ENCODE results near the gene ANKMY1. TPM values are rescaled to one million over a fixed set of nuclear protein-coding genes. Genes with fewer than 3 reads are reported as not detected.

Gene ANKMY1
- polyA plus RNA-seq, 1 donor from 2014 or later = 18.4 TPM

GRCh38 chr2:240435948-240436682, 121.7 kb downstream of the ANKMY1 start:
- peak overlapping the region; percentile 55 to 77 (median 60) for H3K4me3 Mint-ChIP-seq
- H3K27me3 Mint-ChIP-seq = peaks cover 25% of the 10 kb centered on the region
- H3K27ac Mint-ChIP-seq = peak overlapping the region in 2 of 3 donors; percentile 31 to 69
- peaks cover 3 to 6% (median 4%) of the 10 kb centered on the region in 3 donors for H3K4me1 Mint-ChIP-seq
- H3K9me3 Mint-ChIP-seq = no peaks in the 10 kb centered on the region
- no peaks in the 10 kb centered on the region for H3K36me3 Mint-ChIP-seq

- Mint-ChIP-seq H3K27me3 (peaks cover 25% of the 10 kb centered on the region), H3K27ac (peak within 1 kb of the TSS; percentile 90 to 93 (median 93)), H3K4me3 (peak within 1 kb of the TSS; percentile 83 to 94 (median 90)), H3K36me3 (no peaks in the 10 kb centered on the region), H3K4me1 (peaks cover 3 to 6% (median 4%) of the 10 kb centered on the region in 3 donors), H3K9me3 (no peaks in the 10 kb centered on the region)
Measured at GRCh38 chr2:240435457-240435947, 122.3 kb downstream of the ANKMY1 start, which contains the start of gene GPC1. Gene GPC1, plus strand, starts transcription at chr2:240435663. Its CDS starts 256 bp downstream, at chr2:240435919.

GRCh38 chr2:240434728-240435456, 122.9 kb downstream of the ANKMY1 start:
- peaks cover 3 to 6% (median 4%) of the 10 kb centered on the region in 3 donors for H3K4me1 Mint-ChIP-seq
- H3K27me3 Mint-ChIP-seq = peaks cover 25% of the 10 kb centered on the region
- peak overlapping the region; percentile 83 to 94 (median 90) for H3K4me3 Mint-ChIP-seq
- no peaks in the 10 kb centered on the region for H3K9me3 Mint-ChIP-seq
- H3K36me3 Mint-ChIP-seq = no peaks in the 10 kb centered on the region
- peak overlapping the region; percentile 90 to 93 (median 93) for H3K27ac Mint-ChIP-seq

GRCh38 chr2:240433973-240434727, 123.6 kb downstream of the ANKMY1 start:
- no peaks in the 10 kb centered on the region for H3K36me3 Mint-ChIP-seq

GRCh38 chr2:240432820-240433801, 124.7 kb downstream of the ANKMY1 start:
- Mint-ChIP-seq H3K27ac (peak overlapping the region in 1 of 3 donors; percentile 75), H3K27me3 (peaks cover 28% of the 10 kb centered on the region), H3K36me3 (peaks cover 1% of the 10 kb centered on the region), H3K9me3 (peaks cover 0 to 5% (median 5%) of the 10 kb centered on the region in 3 donors), H3K4me1 (peaks cover 0 to 5% (median 2%) of the 10 kb centered on the region in 3 donors), H3K4me3 (peak overlapping the region; percentile 46 to 83 (median 74))

More at GRCh38 chr2:240433973-240434727, 123.6 kb downstream of the ANKMY1 start:
- Mint-ChIP-seq H3K4me1 (peaks cover 3 to 6% (median 4%) of the 10 kb centered on the region in 3 donors), H3K9me3 (no peaks in the 10 kb centered on the region), H3K27ac (peak overlapping the region; percentile 90 to 93 (median 93)), H3K27me3 (peaks cover 25% of the 10 kb centered on the region), H3K4me3 (peak overlapping the region; percentile 83 to 94 (median 90))

GRCh38 chr2:240432430-240432819, 125.4 kb downstream of the ANKMY1 start:
- H3K9me3 Mint-ChIP-seq = peaks cover 0 to 9% (median 5%) of the 10 kb centered on the region in 3 donors
- peaks cover 1% of the 10 kb centered on the region for H3K36me3 Mint-ChIP-seq
- no peak overlapping the region for H3K27ac Mint-ChIP-seq
- no peak overlapping the region for H3K4me3 Mint-ChIP-seq
- peaks cover 26% of the 10 kb centered on the region for H3K27me3 Mint-ChIP-seq
- H3K4me1 Mint-ChIP-seq = peaks cover 0 to 2% (median 0%) of the 10 kb centered on the region in 3 donors

- Mint-ChIP-seq H3K27me3 (peaks cover 24% of the 10 kb centered on the region), H3K4me3 (peak overlapping the region in 1 of 4 donors; percentile 34), H3K27ac (peak overlapping the region in 1 of 3 donors; percentile 53), H3K4me1 (peaks cover 0 to 2% (median 0%) of the 10 kb centered on the region in 3 donors), H3K9me3 (peaks cover 0 to 9% (median 5%) of the 10 kb centered on the region in 3 donors), H3K36me3 (peaks cover 1% of the 10 kb centered on the region)
Measured at GRCh38 chr2:240431661-240432424, 125.9 kb downstream of the ANKMY1 start.

GRCh38 chr2:240431271-240431660, 126.5 kb downstream of the ANKMY1 start:
- Mint-ChIP-seq H3K27me3 (peaks cover 24% of the 10 kb centered on the region), H3K36me3 (peaks cover 1% of the 10 kb centered on the region), H3K4me1 (peaks cover 0 to 2% (median 0%) of the 10 kb centered on the region in 3 donors), H3K9me3 (peaks cover 0 to 11% (median 5%) of the 10 kb centered on the region in 3 donors), H3K4me3 (peak overlapping the region in 1 of 4 donors; percentile 14), H3K27ac (no peak overlapping the region)

GRCh38 chr2:240430595-240430994, 127.2 kb downstream of the ANKMY1 start:
- Mint-ChIP-seq H3K9me3 (peaks cover 0 to 11% (median 10%) of the 10 kb centered on the region in 3 donors), H3K27me3 (peaks cover 24% of the 10 kb centered on the region), H3K4me1 (peaks cover 0 to 2% (median 0%) of the 10 kb centered on the region in 3 donors), H3K36me3 (peaks cover 1% of the 10 kb centered on the region), H3K4me3 (no peak overlapping the region), H3K27ac (no peak overlapping the region)

GRCh38 chr2:240429872-240430491, 127.8 kb downstream of the ANKMY1 start:
- peaks cover 1% of the 10 kb centered on the region for H3K36me3 Mint-ChIP-seq
- peaks cover 0 to 2% (median 0%) of the 10 kb centered on the region in 3 donors for H3K4me1 Mint-ChIP-seq
- H3K27me3 Mint-ChIP-seq = peaks cover 24% of the 10 kb centered on the region
- no peak overlapping the region for H3K4me3 Mint-ChIP-seq
- H3K9me3 Mint-ChIP-seq = peaks cover 2 to 15% (median 12%) of the 10 kb centered on the region in 3 donors
- no peak overlapping the region for H3K27ac Mint-ChIP-seq
